ENCODE measurements around the gene GSN. TPM values are rescaled to one million over a fixed set of nuclear protein-coding genes. Genes with fewer than 3 reads are reported as not detected.

GSN gene
- total and polyA plus RNA-seq, 2 of the 8 experiments (the other 6 are each of a cell fraction or from before 2014, with no cell fraction given) = 52.3 to 94.5 TPM

GRCh38 chr9:121301881-121302286 is 33.9 kb downstream of the GSN start:
- no peak overlapping the region for H3K9ac ChIP-seq (replicated peaks in 1 of 4; ENCODE audit: extremely low read depth in 1 of 4, low read depth in 3 of 4, low read length in 3 of 4)
- H2BK12ac ChIP-seq (ENCODE audit: low read depth, low read length) = no peak overlapping the region
- no peak overlapping the region for H3K18ac ChIP-seq (ENCODE audit: extremely low read depth, low read length)
- no peak overlapping the region for H3K27ac ChIP-seq (ENCODE audit: low read depth, low read length)
- no peak overlapping the region for H3K23ac ChIP-seq (ENCODE audit: insufficient read length)
- no peak overlapping the region for H3K4ac ChIP-seq (replicated peaks; ENCODE audit: insufficient read length, low read depth, low read length)
- H2BK120ac ChIP-seq (replicated peaks; ENCODE audit: low read depth, low read length) = no peak overlapping the region
- peaks cover 3 to 7% of the 10 kb centered on the region in 2 experiments for H4K20me1 ChIP-seq (replicated peaks in 1 of 2; ENCODE audit: control insufficient read depth in 1 of 2, insufficient read depth in 2 of 2, low read length in 2 of 2)
- no peaks in the 10 kb centered on the region for H3K79me2 ChIP-seq (ENCODE audit: control insufficient read depth in 1 of 2, insufficient read depth in 2 of 2, low read length in 2 of 2)
- H3K27me3 ChIP-seq (replicated peaks in 1 of 4; ENCODE audit: control insufficient read depth in 3 of 4, extremely low read depth in 1 of 4, insufficient read depth in 3 of 4, low read length in 3 of 4) = peaks cover 5 to 20% (median 14%) of the 10 kb centered on the region in 4 experiments
- H3K23me2 ChIP-seq (ENCODE audit: low read depth, low read length) = peaks cover 9% of the 10 kb centered on the region; the same call in 1 of the 2 replicates
- H4K5ac ChIP-seq (ENCODE audit: insufficient read length, low read depth, low read length) = no peak overlapping the region
- ChIA-PET POLR2A (ENCODE audit: partially characterized antibody) (no interaction called here), CTCF (ENCODE audit: partially characterized antibody) (interaction anchor here (1.0 to 1.6 kb wide), 3 partner anchors 18 to 90 kb away, joined by 3 to 7 read pairs (median 4); no protein-coding TSS in a partner anchor)
- H2AFZ ChIP-seq (ENCODE audit: low read length) = no peak overlapping the region
- no peaks in the 10 kb centered on the region; a peak in 2 of 8 replicates for H3K36me3 ChIP-seq (ENCODE audit: control insufficient read depth in 2 of 4, insufficient read depth in 4 of 4, low read length in 3 of 4)
- H4K8ac ChIP-seq (ENCODE audit: extremely low read depth, insufficient read depth, low read length) = no peak overlapping the region
- H2BK15ac ChIP-seq (ENCODE audit: low read length) = no peak overlapping the region
- H3K9me3 ChIP-seq (ENCODE audit: insufficient read depth in 2 of 2, low read depth in 1 of 2, low read length in 1 of 2) = no peaks in the 10 kb centered on the region
- DNase-seq (ENCODE audit: low read depth in 1 of 2, low spot score in 2 of 2) (no peak), FAIRE-seq (no peak)
- no peak overlapping the region for H3K56ac ChIP-seq (replicated peaks; ENCODE audit: insufficient read length, low read depth, low read length)
- no peak overlapping the region for H3K4me2 ChIP-seq (ENCODE audit: insufficient read depth in 1 of 2, low read depth in 2 of 2, low read length in 2 of 2)
- H3K4me1 ChIP-seq (replicated peaks in 1 of 4; ENCODE audit: control insufficient read depth in 3 of 4, insufficient read depth in 4 of 4, low read length in 3 of 4) = peaks cover 6 to 24% (median 15%) of the 10 kb centered on the region in 4 experiments
- H2AK5ac ChIP-seq (ENCODE audit: low read depth, low read length) = no peak overlapping the region
- no peak overlapping the region for H3K14ac ChIP-seq (ENCODE audit: insufficient read length)
- 86% methylated on average over 11 of the region's 11 CpGs; no CpG with 5 or more reads in 1 of the 2 experiments for WGBS, 2 experiments (ENCODE audit: extremely low coverage in 1 of 2, insufficient coverage in 1 of 2, insufficient read length in 1 of 2, insufficient replicate concordance in 2 of 2, low coverage in 1 of 2, low lambda C conversion rate in 2 of 2, missing lambda C conversion rate in 1 of 2)
- no peak overlapping the region for H2BK20ac ChIP-seq (ENCODE audit: low read length)
- H4K91ac ChIP-seq (replicated peaks; ENCODE audit: insufficient read length, low read length) = no peak overlapping the region
- H3K4me3 ChIP-seq (ENCODE audit: extremely low read depth in 1 of 4, insufficient read depth in 2 of 4, low read depth in 3 of 4, low read length in 4 of 4) = no peak overlapping the region
- TF ChIP-seq RBBP5 (IDR thresholded peaks at IDR 0.05; ENCODE audit: borderline replicate concordance, low read depth, low read length) = no peak
- TF ChIP-seq CHD1 (IDR thresholded peaks at IDR 0.05; ENCODE audit: low read depth, low read length) = no peak
- TF ChIP-seq TBP (IDR thresholded peaks at IDR 0.05; ENCODE audit: low read depth, low read length) = no peak
- TF ChIP-seq TEAD4 (IDR thresholded peaks at IDR 0.05; ENCODE audit: low read depth, low read length) = no peak
- TF ChIP-seq CBX5 (IDR thresholded peaks at IDR 0.05; ENCODE audit: low read depth, low read length) = no peak
- no peak for TF ChIP-seq ZNF274 (IDR thresholded peaks at IDR 0.05; ENCODE audit: borderline replicate concordance, extremely low read depth, low read length)
- TF ChIP-seq RXRA (IDR thresholded peaks at IDR 0.05; ENCODE audit: insufficient read depth, low read depth, low read length) = no peak
- TF ChIP-seq NANOG (IDR thresholded peaks at IDR 0.05; ENCODE audit: insufficient read depth, low read depth, low read length, poor library complexity, severe bottlenecking) = no peak
- no peak for TF ChIP-seq SP1 (IDR thresholded peaks at IDR 0.05; ENCODE audit: low read depth, low read length)
- TF ChIP-seq EGR1 (IDR thresholded peaks at IDR 0.05; ENCODE audit: borderline replicate concordance, low read depth, low read length) = no peak
- no peak for TF ChIP-seq YY1 (IDR thresholded peaks at IDR 0.05; ENCODE audit: low read depth, low read length)
- H2BK5ac ChIP-seq (ENCODE audit: low read depth, low read length) = no peak overlapping the region
- no peaks in the 10 kb centered on the region for H3K79me1 ChIP-seq (ENCODE audit: low read depth, low read length)

Data from H1 (cell line).